A673 (cell line): Measurements from ENCODE around the gene HSPA14.

Experiments used
- CTCF ChIP-seq: fragments of 300-800, 200-600 bp; sonication (generic); conservative IDR thresholded peaks from 2 replicates; pipeline ENCODE4 v1.5.1; 2017; ENCODE audit warnings: low read depth, mild to moderate bottlenecking, antibody characterized with exemption, low read length, moderate library complexity, mixed read lengths
- EZH2 ChIP-seq: fragments of 200-600 bp; sonication (generic); IDR thresholded peaks from 2 replicates; pipeline ENCODE4 v1.6.1; 2017; ENCODE audit warnings: borderline replicate concordance, low read depth, mild to moderate bottlenecking, mixed read lengths, antibody characterized with exemption, low read length; ENCODE audit not compliant: poor library complexity, severe bottlenecking

GRCh38 chr10:14879928-14880193 lies 41.8 kb downstream of the HSPA14 start:
- no peak for TF ChIP-seq EZH2
- no peak for TF ChIP-seq CTCF
